HCT116 (cell line): Measurements from ENCODE around the gene PDE8A. TPM values are rescaled to one million over a fixed set of nuclear protein-coding genes. Genes with fewer than 3 reads are reported as not detected.

Source experiments
- ATAC-seq: fragments of 200-7000 bp; cut with Tn5 transposase; 2 replicates; pipeline ENCODE4 v1.9.1; 2020; ENCODE audit warnings: mild to moderate bottlenecking, moderate library complexity
- BruUV-seq: library from RNA; stranded (reverse); fragments of 400-500 nt; replicated peaks from 2 replicates; lab custom pipeline; 2021; lab: Mats Ljungman, UMichigan
- CTCF ChIA-PET: fragments of 300-600 bp; sonication (Branson Sonifier 250); formaldehyde crosslinking; loops from one replicate; lab custom pipeline; 2021; ENCODE audit warnings: antibody characterized with exemption; lab: Charles Lee
- POLR2A ChIA-PET: fragments of 300-600, 350-600 bp; sonication (Branson Sonifier 250); formaldehyde crosslinking; loops from one replicate; lab custom pipeline; 2021; ENCODE audit warnings: antibody characterized with exemption; lab: Charles Lee
- RAD21 ChIA-PET, 2 experiments: fragments of 300-600 bp; sonication (Branson Sonifier 250); formaldehyde crosslinking; loops; one replicate each; lab custom pipeline; 2023; ENCODE audit warnings: low total read pairs in 2 of 2; ENCODE audit not compliant: uncharacterized antibody in 2 of 2, unreplicated experiment in 2 of 2, low non-redundant PET in 1 of 2; lab: Charles Lee
- DNase-seq: peaks from one replicate; pipeline ENCODE4 v3.0.0-alpha.2; 2010; ENCODE audit warnings: low read depth, low spot score
- H2AFZ ChIP-seq: fragments of 200-600 bp; shearing (Covaris generic), sonication (generic); 2 replicates; pipeline ENCODE4 v1.6.1; 2017; ENCODE audit warnings: low read depth, mixed run types, mixed read lengths, antibody characterized with exemption, low read length; ENCODE audit not compliant: poor library complexity, severe bottlenecking
- H3K27ac ChIP-seq: 2 replicates; pipeline ENCODE4 v1.5.1; 2012; ENCODE audit warnings: low read depth, low read length
- H3K27me3 ChIP-seq: fragments of 200-600 bp; sonication (generic); 2 replicates; pipeline ENCODE4 v1.6.1; 2016; ENCODE audit warnings: mixed run types, low read length, mixed read lengths; ENCODE audit not compliant: insufficient read depth
- H3K36me3 ChIP-seq, 2 experiments: fragments of 200-500 bp in 1 of 2; fragments of 200-600 bp in 1 of 2; sonication (Bioruptor generic) in 1 of 2; sonication (generic) in 1 of 2; 2 replicates each; pipeline versions ENCODE4 v1.5.1 to v1.6.1; 2014 to 2016; ENCODE audit warnings: low read length in 2 of 2, inconsistent platforms in 1 of 2, mixed read lengths in 1 of 2, mixed run types in 1 of 2; ENCODE audit not compliant: insufficient read depth in 2 of 2, control insufficient read depth in 1 of 2
- H3K4me1 ChIP-seq, 2 experiments: fragments of 200-600 bp in 1 of 2; sonication (generic) in 1 of 2; 2 replicates each; pipeline versions ENCODE4 v1.5.1 to v1.6.1; 2012 to 2017; ENCODE audit warnings: low read length in 2 of 2, inconsistent platforms in 1 of 2, mild to moderate bottlenecking in 1 of 2, mixed read lengths in 1 of 2, mixed run types in 1 of 2, moderate library complexity in 1 of 2; ENCODE audit not compliant: insufficient read depth in 2 of 2, control insufficient read depth in 1 of 2
- H3K4me2 ChIP-seq: fragments of 200-600 bp; sonication (generic); 2 replicates; pipeline ENCODE4 v1.6.1; 2017; ENCODE audit warnings: mixed run types, low read length, mixed read lengths
- H3K4me3 ChIP-seq, 2 experiments: fragments of 200-600 bp in 1 of 2; sonication (generic) in 1 of 2; replicated peaks in 1 of 2; 2 replicates each; pipeline ENCODE4 v1.5.1; 2011 to 2016; ENCODE audit warnings: low read length in 2 of 2, control low read depth in 1 of 2, low read depth in 1 of 2, mild to moderate bottlenecking in 1 of 2, mixed read lengths in 1 of 2, mixed run types in 1 of 2
- H3K79me2 ChIP-seq: fragments of 200-600 bp; sonication (generic); 2 replicates; pipeline ENCODE4 v1.6.1; 2017; ENCODE audit warnings: mild to moderate bottlenecking, mixed run types, low read length, moderate library complexity, mixed read lengths; ENCODE audit not compliant: insufficient read depth
- H3K9ac ChIP-seq: fragments of 200-600 bp; sonication (generic); 2 replicates; pipeline ENCODE4 v1.6.1; 2016; ENCODE audit warnings: low read length, mixed read lengths
- H3K9me2 ChIP-seq: fragments of 200-600 bp; sonication (generic), shearing (Covaris generic); 2 replicates; pipeline ENCODE4 v1.6.1; 2017; ENCODE audit warnings: mixed run types, mild to moderate bottlenecking, moderate library complexity; ENCODE audit not compliant: insufficient read depth
- H3K9me3 ChIP-seq, 2 experiments: fragments of 200-500 bp in 1 of 2; fragments of 200-600 bp in 1 of 2; sonication (Bioruptor generic) in 1 of 2; sonication (generic) in 1 of 2; 2 replicates each; pipeline ENCODE4 v1.6.1; 2014 to 2017; ENCODE audit warnings: low read length in 2 of 2, mixed read lengths in 2 of 2, inconsistent platforms in 1 of 2, low read depth in 1 of 2, mild to moderate bottlenecking in 1 of 2, mixed run types in 1 of 2, moderate library complexity in 1 of 2; ENCODE audit not compliant: control insufficient read depth in 1 of 2, insufficient read depth in 1 of 2
- H4K20me1 ChIP-seq: fragments of 200-600 bp; sonication (generic), shearing (Covaris generic); 2 replicates; pipeline ENCODE4 v1.6.1; 2017; ENCODE audit warnings: mixed run types, mild to moderate bottlenecking, moderate library complexity; ENCODE audit not compliant: insufficient read depth
- ATF3 ChIP-seq: IDR thresholded peaks from 2 replicates; pipeline ENCODE4 v1.6.1; 2012
- CBX3 ChIP-seq: IDR thresholded peaks from 2 replicates; pipeline ENCODE4 v1.6.1; 2012; ENCODE audit warnings: low read depth
- CEBPB ChIP-seq: IDR thresholded peaks from 2 replicates; pipeline ENCODE4 v1.6.1; 2012; ENCODE audit warnings: low read depth
- CTCF ChIP-seq, 3 experiments: fragments of 200-600 bp in 1 of 3; sonication (generic) in 1 of 3; IDR thresholded peaks in 2 of 3; conservative IDR thresholded peaks in 1 of 3; 2 replicates each; pipeline ENCODE4 v1.5.1; 2012 to 2017; ENCODE audit warnings: low read depth in 2 of 3, low read length in 2 of 3, antibody characterized with exemption in 1 of 3, borderline replicate concordance in 1 of 3, control low read depth in 1 of 3, mild to moderate bottlenecking in 1 of 3, mixed read lengths in 1 of 3, mixed run types in 1 of 3, moderate library complexity in 1 of 3; ENCODE audit not compliant: insufficient read depth in 1 of 3
- ELF1 ChIP-seq: IDR thresholded peaks from 2 replicates; pipeline ENCODE4 v1.6.1; 2012; ENCODE audit warnings: low read depth, borderline replicate concordance
- EZH2 ChIP-seq: fragments of 200-600 bp; sonication (generic); IDR thresholded peaks from 2 replicates; pipeline ENCODE4 v1.6.1; 2017; ENCODE audit warnings: antibody characterized with exemption, mixed run types
- EZH2phosphoT487 ChIP-seq: fragments of 200-600 bp; IDR thresholded peaks from 2 replicates; pipeline ENCODE4 v1.6.1; 2018; ENCODE audit warnings: antibody characterized with exemption, borderline replicate concordance
- JUND ChIP-seq: IDR thresholded peaks from 2 replicates; pipeline ENCODE4 v1.6.1; 2012
- MAX ChIP-seq: IDR thresholded peaks from 2 replicates; pipeline ENCODE4 v1.6.1; 2012
- POLR2AphosphoS5 ChIP-seq: IDR thresholded peaks from 2 replicates; pipeline ENCODE4 v1.6.1; 2011; ENCODE audit warnings: mild to moderate bottlenecking, low read depth, low read length, moderate library complexity
- REST ChIP-seq: IDR thresholded peaks from 2 replicates; pipeline ENCODE4 v1.6.1; 2012; ENCODE audit warnings: low read depth
- SP1 ChIP-seq: IDR thresholded peaks from 2 replicates; pipeline ENCODE4 v1.6.1; 2012; ENCODE audit warnings: low read depth
- SRF ChIP-seq: IDR thresholded peaks from 2 replicates; pipeline ENCODE4 v1.6.1; 2012; ENCODE audit warnings: low read depth
- TCF7L2 ChIP-seq: IDR thresholded peaks from 2 replicates; pipeline ENCODE4 v1.7.0; 2011; ENCODE audit warnings: borderline replicate concordance, inconsistent platforms; ENCODE audit not compliant: insufficient read depth, insufficient read length; ENCODE audit errors: extremely low read depth
- YY1 ChIP-seq: IDR thresholded peaks from 2 replicates; pipeline ENCODE4 v1.6.1; 2011; ENCODE audit warnings: low read length, low read depth, moderate library complexity, mild to moderate bottlenecking; ENCODE audit not compliant: insufficient replicate concordance; ENCODE audit errors: extremely low read depth
- ZBTB33 ChIP-seq: IDR thresholded peaks from 2 replicates; pipeline ENCODE4 v1.6.1; 2011; ENCODE audit warnings: mild to moderate bottlenecking, low read length, moderate library complexity; ENCODE audit not compliant: insufficient replicate concordance; ENCODE audit errors: extremely low read depth
- ZFX ChIP-seq: fragments of 450-650 bp; IDR thresholded peaks from 2 replicates; pipeline ENCODE4 v1.6.1; 2017
- ZNF274 ChIP-seq: fragments of 200-500 bp; sonication (Bioruptor generic); IDR thresholded peaks from 2 replicates; pipeline ENCODE4 v1.6.1; 2014; ENCODE audit warnings: mild to moderate bottlenecking, low read depth, low read length, inconsistent platforms
- intact Hi-C: fragments of 100-400 bp; cut with micrococcal nuclease; formaldehyde crosslinking; loops from 2 replicates; pipeline ENCODE4 v1.10.0; 2022
- total RNA-seq: library from RNA; stranded (reverse); gene quantifications from one replicate; pipeline ENCODE4 v1.2.1, GENCODE V29; 2021; ENCODE audit not compliant: unreplicated experiment

PDE8A gene
- total RNA-seq, 1 experiment from 2014 or later: 37.8 TPM

GRCh38 chr15:85120351-85121113, 138.9 kb downstream of the PDE8A start:
- no peak for TF ChIP-seq EZH2
- TF ChIP-seq ZBTB33: no peak
- TF ChIP-seq EZH2phosphoT487: no peak
- no peak for TF ChIP-seq CBX3
- no peak for TF ChIP-seq MAX
- TF ChIP-seq ELF1: no peak
- TF ChIP-seq POLR2AphosphoS5: no peak
- no peak for TF ChIP-seq ZNF274
- TF ChIP-seq CEBPB: no peak
- TF ChIP-seq CTCF (IDR thresholded peaks at IDR 0.05 in 2 of 3, conservative IDR thresholded peaks at IDR 0.05 in 1 of 3; ENCODE audit: borderline replicate concordance in 1 of 3, insufficient read depth in 1 of 3, low read depth in 2 of 3, low read length in 2 of 3): no peak
- TF ChIP-seq ATF3: no peak
- TF ChIP-seq JUND: no peak
- TF ChIP-seq YY1: no peak
- TF ChIP-seq TCF7L2: no peak
- TF ChIP-seq SRF: no peak
- TF ChIP-seq SP1: no peak
- TF ChIP-seq REST: no peak
- no peak for TF ChIP-seq ZFX
- TF ChIP-seq, all 23 proteins: peak for 0
- H3K4me2 ChIP-seq: no peak overlapping the region
- no peak overlapping the region for H2AFZ ChIP-seq
- H3K79me2 ChIP-seq: no peaks in the 10 kb centered on the region
- no peaks in the 10 kb centered on the region for H4K20me1 ChIP-seq
- H3K4me3 ChIP-seq: no peak overlapping the region
- H3K36me3 ChIP-seq: peaks cover 3 to 7% of the 10 kb centered on the region in 2 experiments; a peak in 1 of 4 replicates
- H3K27me3 ChIP-seq: no peaks in the 10 kb centered on the region
- CTCF ChIA-PET: no interaction called here
- H3K9me2 ChIP-seq: no peaks in the 10 kb centered on the region
- ATAC-seq (no peak), DNase-seq (no peak)
- POLR2A ChIA-PET: no interaction called here
- no peak overlapping the region for H3K27ac ChIP-seq
- no TSS peak for BruUV-seq
- intact Hi-C loops: no loop called here
- no peaks in the 10 kb centered on the region for H3K9me3 ChIP-seq
- H3K4me1 ChIP-seq: peaks cover 17 to 25% of the 10 kb centered on the region in 2 experiments
- RAD21 ChIA-PET: no interaction called here
- no peak overlapping the region for H3K9ac ChIP-seq
